NCI-H146 treated with DMSO at 0.1 percent for 48 hours (cell line): ENCODE results near the gene STAP2.
"Not testable (repeated sequence)": the region's sequence is repeated elsewhere in the genome, so short reads cannot be mapped to it uniquely, and the experiment has no call there.

Experiments
- DNase-seq: peaks from one replicate; lab custom pipeline; 2025; ENCODE audit not compliant: unreplicated experiment; lab: John Stamatoyannopoulos, UW

STAP2 gene

DNA sequence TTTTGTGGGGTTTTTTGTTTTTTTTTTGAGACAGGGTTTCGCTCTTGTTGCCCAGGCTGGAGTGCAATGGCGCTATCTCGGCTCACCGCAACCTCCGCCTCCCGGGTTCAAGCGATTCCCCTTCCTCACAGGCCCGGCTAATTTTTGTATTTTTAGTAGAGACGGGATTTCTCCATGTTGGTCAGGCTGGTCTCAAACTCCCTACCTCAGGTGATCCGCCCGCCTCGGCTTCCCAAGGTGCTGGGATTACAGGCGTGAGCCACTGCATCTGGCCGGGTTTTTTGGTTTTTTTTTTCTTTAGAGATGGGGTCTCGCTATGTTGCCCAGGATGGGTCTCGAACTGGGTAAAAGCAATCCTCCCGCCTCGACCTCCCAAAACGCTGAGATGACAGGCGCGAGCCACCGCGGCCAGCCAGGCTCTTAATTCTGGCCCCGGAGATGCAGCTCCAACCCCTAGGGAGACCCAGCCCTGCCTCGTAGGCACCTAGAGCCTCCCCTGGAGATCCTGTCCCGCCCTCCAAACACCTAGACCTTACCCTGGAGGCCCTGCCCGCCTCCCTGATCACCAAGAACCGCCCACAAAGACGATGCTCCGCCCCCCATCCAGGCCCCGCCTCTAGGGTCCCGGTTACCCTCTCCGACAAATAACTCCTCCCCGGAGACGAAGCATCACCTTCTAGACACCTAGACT lies 9.5 kb downstream of the STAP2 start:
- not testable (repeated sequence) for DNase-seq

DNA sequence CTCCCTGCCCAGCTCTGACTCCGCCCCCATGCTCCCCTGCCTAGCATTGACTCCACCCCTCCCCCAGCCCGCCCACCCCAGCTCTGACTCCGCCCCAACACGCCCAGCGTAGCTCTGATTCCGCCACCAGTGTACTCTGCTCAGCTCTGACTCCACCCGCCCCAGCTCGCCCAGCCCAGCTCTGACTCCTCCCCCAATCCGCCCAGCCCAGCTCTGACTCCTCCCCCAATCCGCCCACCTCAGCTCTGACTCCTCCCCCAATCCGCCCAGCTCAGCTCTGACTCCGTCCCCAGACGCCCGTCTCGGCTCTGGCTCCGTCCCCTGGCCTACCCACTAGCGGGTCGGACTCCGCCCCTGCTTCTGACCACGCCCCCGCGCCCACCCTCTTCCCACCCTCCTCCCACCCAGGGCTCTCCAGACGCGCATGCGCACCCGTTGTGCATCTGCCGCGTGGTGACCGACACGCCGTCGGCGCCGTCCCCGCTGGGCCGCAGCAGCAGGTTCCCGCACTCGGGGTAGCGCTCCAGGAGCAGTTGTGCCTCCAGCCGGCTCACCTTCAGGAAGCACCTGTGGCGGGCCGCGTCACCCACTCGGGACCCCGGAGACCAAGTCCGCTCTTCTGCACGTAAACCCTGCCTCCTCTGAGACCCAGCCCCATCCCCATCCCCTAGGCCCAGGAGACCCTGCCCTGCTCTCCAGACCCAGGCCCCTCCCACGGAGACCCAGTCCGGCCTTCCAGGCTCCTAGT lies 10.2 kb downstream of the STAP2 start:
- DNase-seq: no peak

DNA sequence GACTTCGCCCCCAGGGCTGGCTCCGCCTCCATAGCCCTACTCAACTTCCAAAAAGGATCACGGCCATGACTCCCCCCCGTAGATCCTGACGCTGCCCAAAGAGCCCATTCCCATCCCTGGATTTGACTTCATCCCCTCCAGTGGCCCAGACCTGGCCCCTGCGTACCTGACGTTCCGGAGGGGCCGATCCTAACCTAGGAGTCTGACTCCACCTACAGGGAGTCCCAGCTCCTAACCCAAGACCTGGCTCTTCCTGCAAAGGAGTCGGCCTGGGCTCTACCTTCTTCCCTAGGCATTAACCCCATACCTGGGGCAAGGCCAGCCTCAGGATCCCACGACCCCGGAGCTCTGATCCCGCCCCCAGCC lies 10.8 kb downstream of the STAP2 start:
- no peak for DNase-seq

DNA sequence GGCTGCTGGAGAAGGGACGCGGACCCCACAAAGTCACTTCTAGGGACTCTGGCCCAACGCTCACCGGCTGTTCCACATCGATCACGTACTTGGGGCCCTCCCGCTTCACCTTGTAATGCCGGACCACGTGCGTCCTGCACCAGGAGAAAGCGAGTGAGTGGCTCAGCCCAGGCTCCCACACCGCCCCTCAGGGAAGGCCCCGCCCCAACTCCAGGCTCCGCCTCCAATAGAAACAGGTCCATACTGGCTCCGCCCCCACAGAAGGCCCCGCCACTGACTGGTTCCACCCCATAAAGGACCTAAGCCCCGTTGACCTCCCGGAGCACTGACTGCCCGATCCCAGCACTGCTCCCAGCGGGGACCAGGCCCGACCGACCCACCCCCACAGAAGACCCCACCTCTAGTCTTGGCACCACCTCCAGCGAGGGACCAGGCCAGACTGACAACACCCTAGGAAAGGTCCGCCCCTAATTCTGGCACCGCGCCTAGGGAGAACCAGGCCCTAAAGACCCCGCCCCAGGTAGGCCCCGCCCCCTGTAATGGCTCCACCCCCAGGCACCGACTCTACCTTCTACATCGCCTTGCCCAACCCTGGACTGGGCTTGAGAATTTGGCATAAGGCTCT lies 11.3 kb downstream of the STAP2 start:
- no peak for DNase-seq

DNA sequence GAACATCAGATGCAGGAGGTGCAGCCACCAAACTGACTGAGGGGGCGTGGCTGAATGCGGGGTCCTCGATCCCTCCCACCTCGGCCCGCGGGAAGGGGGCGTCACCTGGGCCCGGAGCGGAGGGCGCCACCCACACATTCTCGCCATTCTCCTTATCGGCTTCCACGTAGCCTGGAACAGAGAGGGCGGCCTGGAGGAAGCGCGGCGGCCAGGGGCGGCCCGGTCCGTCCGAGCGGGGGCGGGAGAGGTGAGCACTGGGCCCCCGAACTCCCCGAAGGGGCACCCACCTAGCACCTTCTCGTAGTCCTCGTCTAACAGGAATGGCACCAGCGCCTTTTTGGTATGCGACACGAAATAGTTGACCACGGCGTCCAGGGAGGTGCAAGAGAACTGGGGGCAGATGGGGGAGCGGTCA lies 11.8 kb downstream of the STAP2 start:
- no peak for DNase-seq

DNA sequence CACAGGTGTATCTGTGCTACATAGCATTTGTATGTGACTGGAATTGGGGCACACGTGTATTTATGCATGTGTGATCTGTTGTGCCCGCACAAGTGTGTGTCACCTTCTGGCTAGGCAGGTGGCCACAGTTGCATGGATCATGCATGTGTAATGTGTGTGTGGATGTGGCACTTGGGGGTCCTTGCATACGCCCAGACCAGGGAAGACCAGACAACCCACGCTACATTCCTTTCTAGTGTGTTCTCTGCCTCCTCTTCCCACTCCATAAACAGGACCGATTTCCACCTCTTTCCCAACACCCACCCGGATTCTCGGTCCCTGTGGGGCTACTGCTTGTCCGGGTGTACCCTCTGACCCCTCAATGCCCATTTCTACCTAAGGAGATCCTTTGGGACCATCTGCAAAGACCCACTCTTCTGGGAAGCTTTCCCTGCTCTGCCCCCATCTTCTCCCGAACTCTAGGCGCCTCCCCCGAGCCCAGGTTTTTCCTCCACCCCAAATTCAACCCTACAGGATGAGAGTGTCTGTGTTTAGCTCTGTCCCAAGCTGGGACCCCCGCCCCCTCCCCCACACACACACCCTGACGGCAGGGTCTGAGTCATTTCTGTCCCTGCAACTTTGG lies 12.3 kb downstream of the STAP2 start:
- DNase-seq: no peak

DNA sequence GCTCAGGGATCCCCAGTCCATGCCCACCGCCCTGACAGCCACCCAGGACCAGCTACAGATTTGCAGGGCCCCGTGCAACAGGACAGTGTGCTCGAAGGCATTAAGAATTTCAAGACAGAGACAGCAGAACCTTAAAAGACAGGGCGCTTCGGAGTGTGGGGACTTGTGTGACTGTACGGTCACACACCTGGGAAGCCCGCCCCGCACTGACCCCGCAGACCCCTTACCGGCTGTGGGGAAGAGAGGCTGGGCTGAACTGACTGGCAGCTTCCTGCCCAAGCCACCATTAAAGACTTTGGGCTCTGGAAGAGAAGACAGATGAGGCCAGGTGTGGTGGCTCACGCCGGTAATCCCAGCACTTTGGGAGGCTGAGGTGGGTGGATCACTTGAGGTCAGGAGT lies 14.4 kb downstream of the STAP2 start:
- DNase-seq: no peak

DNA sequence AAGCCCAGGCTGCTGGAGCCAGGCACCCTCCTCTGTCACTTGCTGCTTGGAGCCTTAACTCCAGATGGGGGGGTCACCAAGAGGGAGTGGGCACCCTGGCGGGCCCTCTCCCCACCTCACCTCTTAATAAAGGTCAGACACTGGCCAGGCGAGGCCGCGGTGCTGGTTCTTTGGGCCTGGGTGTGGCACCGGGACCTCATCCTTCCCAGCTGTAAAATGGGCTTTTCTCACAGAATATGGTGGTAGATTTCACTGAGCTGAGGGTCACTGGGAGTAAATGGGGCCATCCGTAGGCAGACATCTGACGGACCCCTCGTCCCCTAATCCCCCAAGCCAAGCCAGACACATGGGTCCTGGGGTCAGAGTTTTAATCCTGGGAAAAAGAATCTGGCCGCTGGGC lies 14.9 kb downstream of the STAP2 start:
- no peak for DNase-seq

DNA sequence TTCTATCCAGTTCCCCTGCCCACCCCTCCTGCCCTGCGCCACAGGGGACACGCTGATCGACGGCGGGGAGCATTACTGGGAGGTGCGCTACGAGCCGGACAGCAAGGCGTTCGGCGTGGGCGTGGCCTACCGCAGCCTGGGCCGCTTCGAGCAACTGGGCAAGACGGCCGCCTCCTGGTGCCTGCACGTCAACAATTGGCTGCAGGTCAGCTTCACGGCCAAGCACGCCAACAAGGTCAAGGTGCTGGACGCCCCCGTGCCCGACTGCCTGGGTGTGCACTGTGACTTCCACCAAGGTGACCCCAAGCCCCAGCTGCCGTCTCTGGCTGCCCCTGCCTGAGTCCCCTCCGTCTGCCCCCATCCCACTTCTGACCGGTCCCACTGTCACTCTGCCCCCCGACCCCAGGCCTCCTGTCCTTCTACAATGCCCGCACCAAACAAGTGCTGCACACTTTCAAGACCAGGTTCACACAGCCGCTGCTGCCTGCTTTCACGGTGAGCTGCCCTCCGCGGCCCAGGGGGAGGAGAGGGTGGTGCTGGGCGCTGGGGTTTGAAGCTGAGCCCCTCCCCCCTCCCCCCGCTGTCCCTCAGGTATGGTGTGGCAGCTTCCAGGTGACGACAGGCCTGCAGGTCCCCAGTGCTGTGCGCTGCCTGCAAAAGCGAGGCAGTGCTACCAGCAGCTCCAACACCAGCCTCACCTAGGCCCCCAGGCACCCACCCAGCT lies 15.5 kb downstream of the STAP2 start:
- DNase-seq: no peak

DNA sequence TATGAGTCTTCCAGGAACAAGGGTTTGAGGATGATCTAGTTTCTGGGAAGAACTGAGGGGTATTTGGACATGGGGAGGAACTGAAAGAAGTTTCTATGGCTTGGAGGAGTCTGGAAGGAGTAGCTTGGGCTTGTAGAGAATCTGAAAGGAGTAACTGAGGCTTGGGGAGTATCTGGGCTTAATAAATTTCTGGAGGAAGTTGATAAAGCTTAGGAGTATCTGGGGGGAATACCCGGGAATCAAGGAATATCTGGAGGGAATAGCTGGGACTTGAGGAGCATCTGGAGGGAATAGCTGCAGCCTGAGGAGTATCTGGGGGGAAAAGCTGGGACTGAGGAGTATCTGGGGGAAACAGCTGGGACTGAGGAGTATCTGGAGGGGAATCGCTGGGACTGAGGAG lies 18.2 kb downstream of the STAP2 start:
- DNase-seq: no peak

DNA sequence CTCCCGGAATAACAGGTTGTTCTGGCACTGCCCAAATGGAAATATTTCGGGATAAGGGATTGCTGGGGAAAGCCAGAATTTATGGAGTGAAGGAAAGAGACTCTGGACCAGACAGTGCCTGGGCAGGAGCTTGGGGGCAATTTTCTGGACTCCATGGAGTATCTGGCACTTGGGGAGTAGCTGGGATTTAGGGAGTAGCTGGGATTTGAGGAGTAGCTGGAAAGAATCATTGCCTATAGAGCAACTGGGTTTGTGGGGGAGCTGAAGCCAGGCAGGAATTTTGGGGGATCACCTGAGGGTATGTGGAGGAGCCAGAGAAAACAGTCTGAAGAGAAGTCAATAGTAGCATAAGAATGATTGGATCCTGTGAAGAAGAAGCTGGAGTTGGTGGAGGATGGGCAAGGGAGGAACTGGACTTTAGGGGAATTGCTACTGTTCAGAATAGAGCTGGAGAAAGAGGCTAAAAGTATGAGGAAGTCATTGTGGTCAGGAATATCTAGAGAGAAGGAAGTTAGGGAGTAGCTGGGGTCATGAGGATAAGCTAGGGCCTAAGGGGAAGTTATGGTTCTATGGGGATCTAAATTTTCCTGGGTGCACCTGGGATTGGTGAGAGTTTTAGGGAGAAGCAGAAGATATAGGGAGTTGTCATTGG lies 19.4 kb downstream of the STAP2 start:
- DNase-seq: no peak

DNA sequence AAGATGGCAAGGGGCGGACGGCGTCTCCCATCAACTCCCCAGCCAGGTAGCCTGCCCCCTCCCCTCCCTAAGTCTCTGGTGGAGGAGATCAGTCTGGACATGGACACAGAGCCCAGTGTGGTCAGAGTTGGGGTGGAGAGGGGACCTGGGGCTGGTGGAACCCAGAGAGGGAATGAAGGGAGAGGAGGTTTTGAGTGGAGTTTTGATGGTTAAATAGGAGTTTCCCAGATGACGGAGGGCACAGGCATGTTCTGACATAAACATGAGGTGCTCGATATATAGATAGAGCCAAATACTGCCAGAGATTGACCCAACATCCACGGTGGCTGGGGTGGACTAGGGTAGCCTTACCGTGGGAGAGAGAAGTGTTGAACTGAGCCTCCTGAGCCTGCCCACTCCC lies 20.2 kb downstream of the STAP2 start:
- DNase-seq: no peak

DNA sequence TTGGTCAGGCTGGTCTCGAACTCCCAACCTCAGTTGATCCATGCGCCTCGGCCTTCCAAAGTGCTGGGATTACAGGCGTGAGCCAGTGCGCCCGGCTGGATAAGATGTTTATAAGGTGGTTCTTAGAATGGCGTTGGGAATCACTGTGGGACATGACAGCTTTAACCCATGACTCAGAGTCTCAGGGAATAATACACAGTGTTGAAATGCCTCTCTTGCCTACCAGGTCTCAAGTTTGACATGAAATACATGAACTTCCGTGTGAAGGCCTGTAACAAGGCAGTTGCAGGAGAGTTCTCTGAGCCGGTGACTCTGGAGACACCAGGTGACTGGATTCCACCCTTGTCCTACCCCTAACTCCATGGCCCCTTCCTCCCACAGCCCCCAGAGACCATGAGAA lies 21.7 kb downstream of the STAP2 start:
- DNase-seq: no peak

DNA sequence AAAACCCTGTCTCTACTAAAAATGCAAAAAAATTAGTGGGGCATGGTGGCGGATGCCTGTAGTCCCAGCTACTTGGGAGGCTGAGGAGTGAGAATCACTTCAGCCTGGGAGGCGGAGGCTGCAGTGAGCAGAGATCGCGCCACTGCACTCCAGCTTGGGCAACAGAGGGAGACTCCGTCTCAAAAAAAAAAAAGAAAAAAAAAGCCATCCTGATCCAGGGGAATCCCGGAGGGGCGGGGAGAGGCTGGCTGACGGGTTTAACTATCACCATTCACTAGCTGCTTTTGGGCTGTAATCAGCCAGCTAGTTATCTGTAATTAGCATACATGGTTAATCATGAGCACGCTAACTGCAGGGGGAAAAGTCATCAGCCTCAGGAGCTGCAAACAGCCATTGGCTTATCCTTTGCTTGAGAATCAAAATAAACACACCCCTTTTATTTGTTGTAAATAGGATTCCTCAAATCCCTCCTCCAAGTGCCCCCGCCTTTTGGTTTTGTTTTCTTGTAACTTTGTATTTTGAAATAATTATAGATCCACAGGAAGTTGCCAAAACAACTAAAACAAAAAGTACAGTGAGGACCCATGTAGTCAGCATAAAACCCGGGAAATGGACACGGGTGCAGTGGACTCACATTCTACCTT lies 24.7 kb downstream of the STAP2 start:
- DNase-seq: no peak

DNA sequence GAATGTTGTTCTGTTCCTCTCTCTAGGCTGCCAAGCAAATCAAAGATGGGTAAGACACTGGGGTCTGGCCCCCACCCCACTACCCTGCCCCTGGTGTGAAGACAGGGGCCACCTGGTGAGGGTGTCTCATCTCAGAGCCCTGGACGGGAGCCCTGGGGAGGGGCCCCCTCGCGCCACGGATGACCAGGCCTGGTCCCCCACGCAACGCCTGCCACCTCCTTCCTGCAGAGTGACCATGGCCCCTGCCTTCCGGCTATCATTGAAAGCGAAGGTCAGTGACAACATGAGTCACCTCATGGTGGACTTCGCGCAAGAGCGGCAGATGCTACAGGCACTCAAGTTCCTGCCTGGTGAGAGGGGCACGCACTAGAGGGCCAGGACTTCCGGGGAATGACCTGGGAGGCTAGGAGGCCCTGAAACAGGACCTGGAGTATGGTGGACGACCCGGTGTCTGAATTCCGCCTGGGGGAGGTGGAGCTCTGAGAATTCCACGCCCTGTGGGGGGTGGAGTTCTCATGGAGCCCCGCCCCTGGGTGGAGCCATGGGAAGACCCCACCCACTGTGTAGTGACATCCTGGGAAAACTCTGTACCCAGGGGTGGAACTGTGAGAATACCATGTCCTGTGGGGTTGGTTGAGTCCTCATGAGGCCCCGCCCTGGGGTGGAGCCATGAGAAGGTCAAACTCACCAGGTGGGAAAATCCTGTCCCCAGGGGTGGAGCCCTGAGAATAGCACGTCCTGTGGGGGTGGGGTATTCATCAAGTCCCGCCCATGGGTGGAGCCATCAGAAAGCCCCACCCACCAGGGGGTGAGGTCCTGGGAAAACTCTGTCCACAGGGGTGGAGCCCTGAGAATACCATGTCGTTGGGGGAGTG lies 28.1 kb downstream of the STAP2 start:
- no peak for DNase-seq

DNA sequence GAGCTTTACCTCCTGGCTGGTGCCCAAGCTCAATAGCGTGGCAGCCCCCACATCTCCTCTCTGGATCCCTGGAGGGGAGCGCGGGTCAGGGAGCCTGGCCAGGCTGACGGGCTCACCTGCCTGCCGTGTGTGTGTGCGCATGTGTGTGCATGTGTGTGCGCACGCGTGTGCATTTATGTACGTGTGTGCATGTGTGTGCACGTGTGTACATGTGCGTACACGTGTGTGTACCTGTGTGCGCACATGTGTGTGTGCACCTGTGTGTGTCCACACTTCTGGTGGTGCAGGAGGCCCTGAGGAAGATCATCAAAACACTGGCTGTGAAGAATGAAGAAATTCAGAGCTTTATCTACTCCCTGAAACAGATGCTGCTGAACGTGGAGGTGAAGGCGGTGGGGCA lies 33.0 kb downstream of the STAP2 start:
- DNase-seq: no peak

DNA sequence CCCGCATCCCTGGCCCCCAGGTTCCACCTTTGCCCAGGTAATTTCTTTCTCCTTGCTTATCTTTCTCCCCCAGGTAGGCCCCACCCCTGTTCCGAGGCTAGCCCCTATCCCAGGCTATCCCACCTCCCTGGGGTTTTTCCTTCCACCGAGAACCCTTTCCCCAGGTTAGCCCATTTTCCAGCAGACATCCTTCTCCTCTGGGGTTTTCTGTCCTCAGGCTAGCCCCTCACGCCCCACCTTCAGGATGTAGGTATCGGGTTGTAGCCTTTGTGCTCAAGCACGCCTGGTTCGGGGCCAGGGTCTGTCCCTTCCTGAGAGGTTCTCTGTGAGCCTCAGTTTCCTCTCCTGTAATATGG lies 33.4 kb downstream of the STAP2 start:
- DNase-seq: no peak

DNA sequence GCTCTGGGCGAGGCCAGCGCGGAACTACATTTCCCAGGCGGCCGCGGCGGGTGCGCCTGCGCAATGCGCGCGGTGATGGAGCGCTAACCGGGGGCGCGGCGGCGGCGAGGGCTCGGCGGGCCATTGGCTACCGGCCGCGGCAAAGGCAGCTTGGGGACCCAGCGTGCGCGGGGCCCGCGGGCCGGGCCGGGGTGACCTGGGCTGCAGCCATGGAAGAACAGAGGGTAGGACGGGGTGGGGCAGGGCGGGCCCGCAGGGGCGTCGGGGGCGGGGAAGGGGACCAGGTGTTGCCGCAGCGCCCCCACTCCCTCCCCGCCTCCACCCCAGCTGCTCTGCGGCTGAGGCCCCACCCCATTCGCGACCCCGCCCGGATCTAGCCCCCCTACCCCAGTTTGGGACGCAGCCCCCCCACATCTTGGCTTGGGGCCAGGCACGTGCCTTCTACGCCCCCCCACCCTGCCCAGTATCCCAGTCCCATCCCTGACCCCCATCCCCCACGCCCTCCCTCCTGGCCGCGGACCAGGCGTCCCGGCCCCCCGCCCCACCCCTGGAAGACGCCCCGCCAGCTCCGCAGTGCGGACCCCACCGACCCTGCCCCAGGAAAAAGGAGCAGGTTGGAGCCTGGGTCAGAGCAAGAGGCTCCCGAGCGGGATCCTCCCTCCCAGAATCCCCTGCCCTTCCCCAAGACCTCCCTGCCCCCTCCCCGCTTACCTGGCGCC lies 33.9 kb downstream of the STAP2 start, which contains the start of gene FSD1:
Gene FSD1, plus strand, starts transcription at position 61 of the 719 bp plus-strand sequence. Its CDS starts 149 bp downstream, at position 210.
- peak; percentile 20 for DNase-seq
